SU-DHL-6 (cell line): Measurements from ENCODE around the gene CPSF4L.
A peak's percentile ranks its signal among the peaks of the same experiment; 100 is the strongest.

Source experiments
- H2AFZ ChIP-seq: fragments of 200-600 bp; sonication (generic); 2 replicates; pipeline ENCODE4 v1.6.1; 2014; ENCODE audit warnings: low read depth, mild to moderate bottlenecking, moderate library complexity, mixed read lengths, antibody characterized with exemption, low read length; ENCODE audit not compliant: severe bottlenecking
- H3F3A ChIP-seq: fragments of 200-600 bp; shearing (Covaris generic); 2 replicates; pipeline ENCODE4 v1.6.0; 2016; ENCODE audit warnings: antibody characterized with exemption, mild to moderate bottlenecking; ENCODE audit not compliant: insufficient read depth
- H3K27ac ChIP-seq: fragments of 200-600 bp; sonication (generic); 2 replicates; pipeline ENCODE4 v1.5.1; 2016; ENCODE audit warnings: low read depth, mild to moderate bottlenecking, low read length, moderate library complexity, mixed read lengths
- H3K27me3 ChIP-seq: fragments of 200-600 bp; sonication (generic), shearing (Covaris generic); 2 replicates; pipeline ENCODE4 v1.6.0; 2014; ENCODE audit warnings: mild to moderate bottlenecking, low read length
- H3K36me3 ChIP-seq: fragments of 200-600 bp; sonication (generic); 2 replicates; pipeline ENCODE4 v1.6.1; 2014; ENCODE audit warnings: mild to moderate bottlenecking, low read length, mixed read lengths
- H3K4me2 ChIP-seq: fragments of 300-600, 200-600 bp; shearing (Covaris generic), sonication (generic); 2 replicates; pipeline ENCODE4 v1.6.0; 2014; ENCODE audit warnings: low read length, low read depth, mild to moderate bottlenecking; ENCODE audit not compliant: poor library complexity, severe bottlenecking
- H3K4me3 ChIP-seq: fragments of 200-600 bp; sonication (generic); 2 replicates; pipeline ENCODE4 v1.5.1; 2014; ENCODE audit warnings: antibody characterized with exemption, low read length, mild to moderate bottlenecking, mixed read lengths; ENCODE audit not compliant: insufficient read depth, poor library complexity, severe bottlenecking
- H3K79me2 ChIP-seq: fragments of 200-600 bp; sonication (generic); 2 replicates; pipeline ENCODE4 v1.6.1; 2014; ENCODE audit warnings: mild to moderate bottlenecking, low read length, moderate library complexity; ENCODE audit not compliant: insufficient read depth
- H3K9ac ChIP-seq: fragments of 200-600 bp; sonication (generic); 2 replicates; pipeline ENCODE4 v1.7.0; 2014; ENCODE audit warnings: mild to moderate bottlenecking, low read length
- H3K9me2 ChIP-seq: fragments of 200-600 bp; sonication (generic); replicated peaks from 2 replicates; pipeline ENCODE4 v1.6.1; 2014; ENCODE audit warnings: low read length; ENCODE audit not compliant: insufficient read depth
- H3K9me3 ChIP-seq: fragments of 200-600 bp; sonication (generic); 2 replicates; pipeline ENCODE4 v1.6.1; 2014; ENCODE audit warnings: low read length, mixed read lengths; ENCODE audit not compliant: insufficient read depth
- H4K20me1 ChIP-seq: fragments of 200-600 bp; sonication (generic); 2 replicates; pipeline ENCODE4 v1.6.1; 2014; ENCODE audit warnings: low read depth, mild to moderate bottlenecking, antibody characterized with exemption, low read length, moderate library complexity, mixed read lengths
- CTCF ChIP-seq: fragments of 200-600 bp; sonication (generic); IDR thresholded peaks from one replicate; pipeline ENCODE4 v1.5.1; 2017; ENCODE audit warnings: antibody characterized with exemption, mild to moderate bottlenecking, low read length, moderate library complexity; ENCODE audit not compliant: insufficient read depth, poor library complexity, severe bottlenecking
- EZH2phosphoT487 ChIP-seq: fragments of 200-600 bp; sonication (generic), shearing (Covaris generic); conservative IDR thresholded peaks from 2 replicates; pipeline ENCODE4 v1.6.1; 2018; ENCODE audit warnings: mild to moderate bottlenecking, antibody characterized with exemption, low read length, moderate library complexity, mixed read lengths

Gene CPSF4L

GRCh38 chr17:73274490-73274889 lies 12.8 kb upstream of the CPSF4L start:
- no peaks in the 10 kb centered on the region for H3K9me2 ChIP-seq
- H3K9ac ChIP-seq, result no peak overlapping the region
- H2AFZ ChIP-seq, result no peak overlapping the region
- no peaks in the 10 kb centered on the region for H3K9me3 ChIP-seq
- no peak overlapping the region for H3K4me3 ChIP-seq
- no peak overlapping the region for H3K27ac ChIP-seq
- H3K27me3 ChIP-seq, result no peaks in the 10 kb centered on the region
- no peaks in the 10 kb centered on the region for H3K36me3 ChIP-seq
- no peaks in the 10 kb centered on the region for H3K79me2 ChIP-seq
- H4K20me1 ChIP-seq, result no peaks in the 10 kb centered on the region
- H3K4me2 ChIP-seq, result no peak overlapping the region
- TF ChIP-seq CTCF (no peak), EZH2phosphoT487 (no peak)
- no peaks in the 10 kb centered on the region for H3F3A ChIP-seq

GRCh38 chr17:73272906-73273218 lies 11.2 kb upstream of the CPSF4L start:
- Histone ChIP-seq H3K9ac (no peak overlapping the region), H3K27ac (no peak overlapping the region)

GRCh38 chr17:73271072-73271471 lies 9.4 kb upstream of the CPSF4L start:
- Histone ChIP-seq H3K27ac (no peak overlapping the region), H3K9ac (no peak overlapping the region), H3K36me3 (no peaks in the 10 kb centered on the region), H4K20me1 (no peaks in the 10 kb centered on the region), H3K79me2 (no peaks in the 10 kb centered on the region), H3F3A (no peaks in the 10 kb centered on the region), H3K4me2 (no peak overlapping the region), H3K27me3 (no peaks in the 10 kb centered on the region), H2AFZ (peak overlapping the region; percentile 12), H3K9me3 (no peaks in the 10 kb centered on the region), H3K9me2 (no peaks in the 10 kb centered on the region), H3K4me3 (no peak overlapping the region)
- TF ChIP-seq EZH2phosphoT487, result no peak
- TF ChIP-seq CTCF, result no peak

More at GRCh38 chr17:73272906-73273218, 11.2 kb upstream of the CPSF4L start:
- H3K27me3 ChIP-seq, result no peaks in the 10 kb centered on the region
- no peaks in the 10 kb centered on the region for H3K9me2 ChIP-seq
- H3K4me3 ChIP-seq, result no peak overlapping the region
- H3K9me3 ChIP-seq, result no peaks in the 10 kb centered on the region
- TF ChIP-seq EZH2phosphoT487, result no peak
- H2AFZ ChIP-seq, result no peak overlapping the region
- no peaks in the 10 kb centered on the region for H4K20me1 ChIP-seq
- H3K36me3 ChIP-seq, result no peaks in the 10 kb centered on the region
- H3F3A ChIP-seq, result no peaks in the 10 kb centered on the region
- H3K4me2 ChIP-seq, result no peak overlapping the region
- H3K79me2 ChIP-seq, result no peaks in the 10 kb centered on the region

GRCh38 chr17:73269791-73270190 lies 8.1 kb upstream of the CPSF4L start:
- TF ChIP-seq EZH2phosphoT487 (no peak), CTCF (no peak)
- Histone ChIP-seq H3K27ac (no peak overlapping the region), H3K4me2 (no peak overlapping the region), H3K9me3 (no peaks in the 10 kb centered on the region), H3K9me2 (no peaks in the 10 kb centered on the region), H2AFZ (no peak overlapping the region), H3F3A (no peaks in the 10 kb centered on the region), H3K9ac (no peak overlapping the region), H3K27me3 (no peaks in the 10 kb centered on the region), H3K36me3 (no peaks in the 10 kb centered on the region), H3K4me3 (no peak overlapping the region), H4K20me1 (no peaks in the 10 kb centered on the region), H3K79me2 (no peaks in the 10 kb centered on the region)
